ENCODE results near the gene EVA1B. TPM values are rescaled to one million over a fixed set of nuclear protein-coding genes. Genes with fewer than 3 reads are reported as not detected.

Gene EVA1B
- total and polyA plus RNA-seq, 2 of the 13 experiments (the other 11 are each of a cell fraction or from before 2014, with no cell fraction given) = 3.9 to 6.6 TPM

DNA sequence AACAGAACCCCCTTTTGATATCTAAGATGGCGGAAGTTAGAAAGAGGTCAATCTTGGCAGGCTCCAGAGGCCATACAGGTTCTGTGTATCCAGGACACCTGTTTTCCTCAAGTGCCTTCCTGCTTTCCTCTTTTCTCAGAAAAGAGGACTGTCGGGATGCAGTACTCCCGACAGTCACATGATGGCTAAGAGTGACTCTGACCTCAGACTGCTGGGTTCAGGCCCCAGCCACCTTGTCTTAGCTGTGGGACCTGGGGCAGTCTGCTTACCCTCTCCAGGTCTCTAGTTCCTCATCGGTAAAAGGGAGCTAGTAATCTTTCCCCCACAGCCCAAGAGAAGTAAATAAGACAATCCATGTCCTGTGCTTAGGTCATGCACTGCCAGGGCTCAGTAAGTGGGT, 32.4 kb upstream of the EVA1B start:
- 77% methylated on average over 4 of the region's 4 CpGs for WGBS (ENCODE audit: low lambda C conversion rate)
- 0 out of 3 replicates have a peak, but pooled peaks have one; percentile 12 for ATAC-seq
- Histone ChIP-seq H3K4me1 (ENCODE audit: insufficient read depth, low read length) (peaks cover 35% of the 10 kb centered on the region), H3K4me2 (ENCODE audit: low read depth, low read length) (no peak overlapping the region), H3K36me3 (replicated peaks in 1 of 2; ENCODE audit: control insufficient read depth in 1 of 2, insufficient read depth in 2 of 2, low read length in 2 of 2) (peaks cover 29 to 66% of the 10 kb centered on the region in 2 experiments), H3K9ac (ENCODE audit: insufficient read depth, low read depth, low read length) (no peak overlapping the region), H3K79me2 (ENCODE audit: insufficient read depth, low read length) (no peaks in the 10 kb centered on the region), H2AFZ (ENCODE audit: low read length) (no peak overlapping the region), H3K27me3 (ENCODE audit: control insufficient read depth in 1 of 2, insufficient read depth in 2 of 2, low read length in 2 of 2) (no peaks in the 10 kb centered on the region), H3K4me3 (replicated peaks in 1 of 3; ENCODE audit: insufficient read depth in 1 of 3, low read depth in 2 of 3, low read length in 3 of 3) (no peak overlapping the region), H3K9me3 (ENCODE audit: low read length) (no peaks in the 10 kb centered on the region), H4K20me1 (ENCODE audit: insufficient read depth, low read length) (no peaks in the 10 kb centered on the region), H3K27ac (ENCODE audit: extremely low read length, insufficient read depth, low read length) (no peak overlapping the region)
- CTCF ChIA-PET (ENCODE audit: low intra/inter-chr PET ratio, low total read pairs) = no interaction called here
- BruUV-seq (replicated peaks) = no TSS peak
- no peak for TF ChIP-seq ZNF816 (CRISPR knock-in tag; IDR thresholded peaks at IDR 0.05; ENCODE audit: borderline replicate concordance)
- POLR2A ChIA-PET = no interaction called here
- intact Hi-C loops (cut with micrococcal nuclease; ENCODE audit: unreplicated experiment) (no loop called here), in situ Hi-C loops (cut with HindIII; ENCODE audit: extremely low pct_ligation_motif_present, low pct_unique_long_range_greater_than_20kb) (no loop called here)
- DNase-seq (ENCODE audit: low spot score) = no peak
- no peak for FAIRE-seq

DNA sequence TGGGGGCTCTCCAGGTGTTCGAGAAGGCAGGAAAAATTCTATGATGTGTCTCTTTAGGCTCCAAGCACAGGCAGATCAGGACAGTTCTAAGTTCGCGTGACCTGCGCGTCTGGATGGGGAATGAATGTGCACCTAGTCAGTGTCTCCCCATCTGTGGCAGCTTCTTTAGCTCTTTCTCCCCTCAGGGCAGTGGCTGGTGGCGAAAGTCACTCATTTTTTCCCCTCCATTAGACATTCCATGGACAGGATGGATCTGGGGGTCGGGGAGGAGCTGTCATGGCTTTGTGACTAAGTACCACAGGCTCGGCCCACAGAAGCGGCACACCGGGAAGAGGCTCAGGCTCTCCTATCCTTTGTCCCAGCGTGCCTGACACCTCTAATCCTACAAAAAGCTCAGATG, 31.0 kb upstream of the EVA1B start:
- Histone ChIP-seq H3K36me3 (replicated peaks in 1 of 2; ENCODE audit: control insufficient read depth in 1 of 2, insufficient read depth in 2 of 2, low read length in 2 of 2) (peaks cover 28 to 57% of the 10 kb centered on the region in 2 experiments), H4K20me1 (ENCODE audit: insufficient read depth, low read length) (no peaks in the 10 kb centered on the region), H2AFZ (ENCODE audit: low read length) (no peak overlapping the region), H3K4me2 (ENCODE audit: low read depth, low read length) (no peak overlapping the region), H3K4me1 (ENCODE audit: insufficient read depth, low read length) (peaks cover 45% of the 10 kb centered on the region), H3K9me3 (ENCODE audit: low read length) (no peaks in the 10 kb centered on the region), H3K27me3 (ENCODE audit: control insufficient read depth in 1 of 2, insufficient read depth in 2 of 2, low read length in 2 of 2) (no peaks in the 10 kb centered on the region), H3K9ac (ENCODE audit: insufficient read depth, low read depth, low read length) (no peak overlapping the region), H3K27ac (ENCODE audit: extremely low read length, insufficient read depth, low read length) (no peak overlapping the region), H3K79me2 (ENCODE audit: insufficient read depth, low read length) (no peaks in the 10 kb centered on the region), H3K4me3 (replicated peaks in 1 of 3; ENCODE audit: insufficient read depth in 1 of 3, low read depth in 2 of 3, low read length in 3 of 3) (no peak overlapping the region)
- ChIA-PET CTCF (ENCODE audit: low intra/inter-chr PET ratio, low total read pairs) (no interaction called here), POLR2A (no interaction called here)
- ATAC-seq (no peak), FAIRE-seq (no peak), DNase-seq (ENCODE audit: low spot score) (no peak)
- no TSS peak for BruUV-seq (replicated peaks)
- 96% methylated on average over 10 of the region's 11 CpGs for WGBS (ENCODE audit: low lambda C conversion rate)
- in situ Hi-C loops (cut with HindIII; ENCODE audit: extremely low pct_ligation_motif_present, low pct_unique_long_range_greater_than_20kb) = no loop called here
- TF ChIP-seq ZNF577 (CRISPR knock-in tag; IDR thresholded peaks at IDR 0.05; ENCODE audit: borderline replicate concordance, low read depth) = no peak
- no peak for TF ChIP-seq ZBTB3 (CRISPR knock-in tag; IDR thresholded peaks at IDR 0.05; ENCODE audit: borderline replicate concordance, low read depth)
- no peak for TF ChIP-seq NR3C1 (CRISPR knock-in tag; IDR thresholded peaks at IDR 0.05)
- no peak for TF ChIP-seq LBX2 (CRISPR knock-in tag; IDR thresholded peaks at IDR 0.05; ENCODE audit: borderline replicate concordance)
- TF ChIP-seq ZNF598 (CRISPR knock-in tag; IDR thresholded peaks at IDR 0.05; ENCODE audit: borderline replicate concordance) = no peak
- no peak for TF ChIP-seq FOXC1 (CRISPR knock-in tag; IDR thresholded peaks at IDR 0.05; ENCODE audit: borderline replicate concordance)
- no peak for TF ChIP-seq POGZ (CRISPR knock-in tag; IDR thresholded peaks at IDR 0.05)
- TF ChIP-seq ZNF160 (CRISPR knock-in tag; IDR thresholded peaks at IDR 0.05) = no peak
- TF ChIP-seq FLYWCH1 (CRISPR knock-in tag; IDR thresholded peaks at IDR 0.05) = no peak
- TF ChIP-seq TOE1 (CRISPR knock-in tag; IDR thresholded peaks at IDR 0.05) = no peak
- TF ChIP-seq, protein P1, sequence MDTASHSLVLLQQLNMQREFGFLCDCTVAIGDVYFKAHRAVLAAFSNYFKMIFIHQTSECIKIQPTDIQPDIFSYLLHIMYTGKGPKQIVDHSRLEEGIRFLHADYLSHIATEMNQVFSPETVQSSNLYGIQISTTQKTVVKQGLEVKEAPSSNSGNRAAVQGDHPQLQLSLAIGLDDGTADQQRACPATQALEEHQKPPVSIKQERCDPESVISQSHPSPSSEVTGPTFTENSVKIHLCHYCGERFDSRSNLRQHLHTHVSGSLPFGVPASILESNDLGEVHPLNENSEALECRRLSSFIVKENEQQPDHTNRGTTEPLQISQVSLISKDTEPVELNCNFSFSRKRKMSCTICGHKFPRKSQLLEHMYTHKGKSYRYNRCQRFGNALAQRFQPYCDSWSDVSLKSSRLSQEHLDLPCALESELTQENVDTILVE (CRISPR knock-in tag; IDR thresholded peaks at IDR 0.05) = no peak
- no peak for TF ChIP-seq ZSCAN9 (CRISPR knock-in tag; IDR thresholded peaks at IDR 0.05; ENCODE audit: borderline replicate concordance)
- TF ChIP-seq KLF9 (CRISPR knock-in tag; IDR thresholded peaks at IDR 0.05; ENCODE audit: low read depth) = no peak
- no peak for TF ChIP-seq ZNF747 (CRISPR knock-in tag; IDR thresholded peaks at IDR 0.05; ENCODE audit: borderline replicate concordance)
- intact Hi-C loops (cut with micrococcal nuclease; ENCODE audit: unreplicated experiment) = no loop called here
